Chondrocyte (in vitro differentiated cells): Measurements from ENCODE around the gene PEX5L. TPM values are rescaled to one million over a fixed set of nuclear protein-coding genes. Genes with fewer than 3 reads are reported as not detected.

Experiments used
- DNase-seq: peaks from one replicate; pipeline ENCODE4 v3.0.0; 2021; ENCODE audit warnings: mixed read lengths, low spot score
- H3K27ac Mint-ChIP-seq: one replicate; pipeline ENCODE4 v1.8.0; 2021; ENCODE audit warnings: mild to moderate bottlenecking, moderate library complexity, mixed read lengths; ENCODE audit not compliant: unreplicated experiment
- H3K27me3 Mint-ChIP-seq: 2 replicates; pipeline ENCODE4 v1.8.0; 2021; ENCODE audit warnings: low read depth, mixed read lengths
- H3K36me3 Mint-ChIP-seq: 2 replicates; pipeline ENCODE4 v1.8.0; 2021; ENCODE audit warnings: low read depth, mixed read lengths
- H3K4me1 Mint-ChIP-seq: 2 replicates; pipeline ENCODE4 v1.8.0; 2021; ENCODE audit warnings: low read depth, mild to moderate bottlenecking, mixed read lengths
- H3K4me3 Mint-ChIP-seq: one replicate; pipeline ENCODE4 v1.8.0; 2021; ENCODE audit warnings: mild to moderate bottlenecking, moderate library complexity, mixed read lengths; ENCODE audit not compliant: unreplicated experiment
- H3K9me3 Mint-ChIP-seq: 2 replicates; pipeline ENCODE4 v1.8.0; 2021; ENCODE audit warnings: low read depth, mixed read lengths
- total RNA-seq: library from RNA; stranded (reverse); gene quantifications from 3 replicates; pipeline ENCODE4 v1.2.1, GENCODE V29; 2021
- TF ChIP-seq, protein P1 (sequence below): fragments of 200-600 bp; sonication (generic); IDR thresholded peaks from 2 replicates; pipeline ENCODE4 v1.5.0; 2021; ENCODE audit warnings: antibody characterized with exemption, mild to moderate bottlenecking, moderate library complexity

The PEX5L gene
- total RNA-seq, 1 donor from 2014 or later = not detected

DNA sequence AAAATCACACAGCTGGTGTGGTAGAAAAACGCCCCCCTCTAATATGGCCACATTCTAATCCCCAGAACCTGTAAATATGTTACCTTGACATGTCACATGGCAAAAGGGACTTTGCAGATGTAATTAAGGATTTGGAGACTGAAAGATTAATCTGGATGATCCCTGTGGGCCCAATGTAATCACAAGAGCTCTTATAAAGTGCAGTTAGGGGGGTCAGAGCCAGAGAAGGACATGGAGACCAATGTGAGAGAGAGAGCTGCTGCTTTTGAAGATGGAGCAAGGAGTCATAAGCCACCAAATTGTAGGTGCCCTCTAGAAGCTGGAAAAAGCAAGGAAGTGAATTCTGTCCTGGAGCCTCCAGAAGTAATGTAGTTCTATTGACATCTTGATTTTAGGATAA lies 152.6 kb downstream of the PEX5L start:
- H3K27me3 Mint-ChIP-seq = peaks cover 25% of the 10 kb centered on the region

GRCh38 chr3:179882292-179882691 lies 154.4 kb downstream of the PEX5L start:
- DNase-seq = no peak
- Mint-ChIP-seq H3K27me3 (peaks cover 30% of the 10 kb centered on the region), H3K4me1 (no peaks in the 10 kb centered on the region), H3K36me3 (no peaks in the 10 kb centered on the region), H3K4me3 (no peak overlapping the region), H3K9me3 (no peaks in the 10 kb centered on the region), H3K27ac (no peak overlapping the region)
- TF ChIP-seq, protein P1, sequence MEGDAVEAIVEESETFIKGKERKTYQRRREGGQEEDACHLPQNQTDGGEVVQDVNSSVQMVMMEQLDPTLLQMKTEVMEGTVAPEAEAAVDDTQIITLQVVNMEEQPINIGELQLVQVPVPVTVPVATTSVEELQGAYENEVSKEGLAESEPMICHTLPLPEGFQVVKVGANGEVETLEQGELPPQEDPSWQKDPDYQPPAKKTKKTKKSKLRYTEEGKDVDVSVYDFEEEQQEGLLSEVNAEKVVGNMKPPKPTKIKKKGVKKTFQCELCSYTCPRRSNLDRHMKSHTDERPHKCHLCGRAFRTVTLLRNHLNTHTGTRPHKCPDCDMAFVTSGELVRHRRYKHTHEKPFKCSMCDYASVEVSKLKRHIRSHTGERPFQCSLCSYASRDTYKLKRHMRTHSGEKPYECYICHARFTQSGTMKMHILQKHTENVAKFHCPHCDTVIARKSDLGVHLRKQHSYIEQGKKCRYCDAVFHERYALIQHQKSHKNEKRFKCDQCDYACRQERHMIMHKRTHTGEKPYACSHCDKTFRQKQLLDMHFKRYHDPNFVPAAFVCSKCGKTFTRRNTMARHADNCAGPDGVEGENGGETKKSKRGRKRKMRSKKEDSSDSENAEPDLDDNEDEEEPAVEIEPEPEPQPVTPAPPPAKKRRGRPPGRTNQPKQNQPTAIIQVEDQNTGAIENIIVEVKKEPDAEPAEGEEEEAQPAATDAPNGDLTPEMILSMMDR = no peak

More for the DNA sequence above, 152.6 kb downstream of the PEX5L start:
- Mint-ChIP-seq H3K9me3 (no peaks in the 10 kb centered on the region), H3K4me3 (no peak overlapping the region), H3K36me3 (no peaks in the 10 kb centered on the region), H3K4me1 (no peaks in the 10 kb centered on the region), H3K27ac (no peak overlapping the region)
- TF ChIP-seq, protein P1 = no peak
- no peak for DNase-seq

- no peaks in the 10 kb centered on the region for H3K36me3 Mint-ChIP-seq
- TF ChIP-seq, protein P1 = no peak
- no peaks in the 10 kb centered on the region for H3K4me1 Mint-ChIP-seq
- H3K27ac Mint-ChIP-seq = no peak overlapping the region
- no peak overlapping the region for H3K4me3 Mint-ChIP-seq
- DNase-seq = no peak
- H3K27me3 Mint-ChIP-seq = peaks cover 30% of the 10 kb centered on the region
- no peaks in the 10 kb centered on the region for H3K9me3 Mint-ChIP-seq
Measured at GRCh38 chr3:179881791-179882190, 154.9 kb downstream of the PEX5L start.

DNA sequence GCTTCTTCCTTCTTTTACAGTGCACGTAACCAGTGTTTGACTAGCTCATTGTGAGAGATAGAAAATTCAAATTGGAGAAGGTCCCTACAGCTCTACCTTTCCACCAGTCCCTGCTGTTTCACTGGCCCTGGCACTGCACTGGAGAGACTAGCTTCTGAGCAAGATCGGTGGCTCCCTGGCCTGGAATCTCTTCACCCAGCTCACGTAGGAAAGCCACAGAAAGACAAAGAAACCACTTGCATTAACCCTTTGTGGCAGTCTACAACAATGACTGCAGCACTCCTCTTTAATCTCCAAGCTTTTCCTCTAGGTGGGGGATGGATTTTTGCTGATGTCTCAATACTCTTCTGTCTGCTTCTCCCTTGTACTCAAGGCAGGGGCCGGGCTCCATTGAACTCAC lies 155.9 kb downstream of the PEX5L start:
- Mint-ChIP-seq H3K4me3 (no peak overlapping the region), H3K4me1 (no peaks in the 10 kb centered on the region), H3K9me3 (no peaks in the 10 kb centered on the region), H3K27me3 (peaks cover 30% of the 10 kb centered on the region), H3K27ac (no peak overlapping the region), H3K36me3 (no peaks in the 10 kb centered on the region)
- TF ChIP-seq, protein P1 = no peak
- DNase-seq = no peak

DNA sequence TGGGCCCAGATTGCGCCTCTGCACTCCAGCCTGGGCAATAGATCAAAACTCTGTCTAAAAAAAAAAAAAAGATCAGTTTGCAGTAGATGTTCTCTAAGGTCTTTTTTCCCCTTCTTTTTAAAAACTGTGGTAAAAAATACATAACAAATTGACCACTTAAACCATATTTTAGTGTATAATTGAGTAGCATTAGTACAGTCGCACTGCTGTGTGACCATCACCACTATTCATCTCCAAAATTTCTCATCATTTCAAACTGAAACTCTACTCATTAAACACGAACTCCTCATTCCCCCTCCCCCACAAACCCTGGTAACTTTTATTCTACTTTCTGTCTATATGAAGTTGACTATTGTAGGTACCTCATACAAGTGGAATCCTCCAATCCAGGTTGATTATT lies 160.3 kb downstream of the PEX5L start:
- no peaks in the 10 kb centered on the region for H3K4me1 Mint-ChIP-seq
- H3K4me3 Mint-ChIP-seq = no peak overlapping the region
- DNase-seq = no peak
- TF ChIP-seq, protein P1 = no peak
- peaks cover 32% of the 10 kb centered on the region for H3K27me3 Mint-ChIP-seq
- H3K27ac Mint-ChIP-seq = no peak overlapping the region
- H3K9me3 Mint-ChIP-seq = no peaks in the 10 kb centered on the region
- H3K36me3 Mint-ChIP-seq = no peaks in the 10 kb centered on the region
